AG09319 (cell line): Measurements from ENCODE around the gene CPXM1.

ENCODE experiments used
- DNase-seq: peaks from one replicate; pipeline ENCODE4 v3.0.0-alpha.2; 2010; ENCODE audit warnings: low read depth; ENCODE audit errors: extremely low read depth
- CTCF ChIP-seq: IDR thresholded peaks from 2 replicates; pipeline ENCODE4 v1.5.1; 2011; ENCODE audit warnings: low read depth, mild to moderate bottlenecking, inconsistent platforms, low read length, moderate library complexity

Gene CPXM1

GRCh38 chr20:2794202-2794748 lies 6.2 kb downstream of the CPXM1 start:
- TF ChIP-seq CTCF, result no peak
- DNase-seq, result no peak

GRCh38 chr20:2793471-2793870 lies 7.0 kb downstream of the CPXM1 start:
- TF ChIP-seq CTCF, result no peak
- DNase-seq, result no peak

GRCh38 chr20:2783908-2784566 lies 16.4 kb downstream of the CPXM1 start:
- DNase-seq, result no peak
- no peak for TF ChIP-seq CTCF

- no peak for DNase-seq
- TF ChIP-seq CTCF, result no peak
Observed at GRCh38 chr20:2780948-2781347, 19.5 kb downstream of the CPXM1 start.

- no peak for TF ChIP-seq CTCF
Observed at GRCh38 chr20:2778602-2779321, 21.7 kb downstream of the CPXM1 start.

GRCh38 chr20:2775139-2775538 lies 25.3 kb downstream of the CPXM1 start:
- DNase-seq, result no peak
- no peak for TF ChIP-seq CTCF

More at GRCh38 chr20:2778602-2779321, 21.7 kb downstream of the CPXM1 start:
- no peak for DNase-seq

- DNase-seq, result no peak
- no peak for TF ChIP-seq CTCF
Observed at GRCh38 chr20:2773812-2774211, 26.6 kb downstream of the CPXM1 start.
